ENCODE data around the gene PPARA.
"Not testable (repeated sequence)": the region's sequence is repeated elsewhere in the genome, so short reads cannot be mapped to it uniquely, and the experiment has no call there.

Gene PPARA

GRCh38 chr22:46260038-46260437 is 109.7 kb downstream of the PPARA start:
- DNase-seq (ENCODE audit: extremely low read depth, low read depth): no peak
- no peak for TF ChIP-seq CTCF (IDR thresholded peaks at IDR 0.05; ENCODE audit: low read depth, low read length)

DNA sequence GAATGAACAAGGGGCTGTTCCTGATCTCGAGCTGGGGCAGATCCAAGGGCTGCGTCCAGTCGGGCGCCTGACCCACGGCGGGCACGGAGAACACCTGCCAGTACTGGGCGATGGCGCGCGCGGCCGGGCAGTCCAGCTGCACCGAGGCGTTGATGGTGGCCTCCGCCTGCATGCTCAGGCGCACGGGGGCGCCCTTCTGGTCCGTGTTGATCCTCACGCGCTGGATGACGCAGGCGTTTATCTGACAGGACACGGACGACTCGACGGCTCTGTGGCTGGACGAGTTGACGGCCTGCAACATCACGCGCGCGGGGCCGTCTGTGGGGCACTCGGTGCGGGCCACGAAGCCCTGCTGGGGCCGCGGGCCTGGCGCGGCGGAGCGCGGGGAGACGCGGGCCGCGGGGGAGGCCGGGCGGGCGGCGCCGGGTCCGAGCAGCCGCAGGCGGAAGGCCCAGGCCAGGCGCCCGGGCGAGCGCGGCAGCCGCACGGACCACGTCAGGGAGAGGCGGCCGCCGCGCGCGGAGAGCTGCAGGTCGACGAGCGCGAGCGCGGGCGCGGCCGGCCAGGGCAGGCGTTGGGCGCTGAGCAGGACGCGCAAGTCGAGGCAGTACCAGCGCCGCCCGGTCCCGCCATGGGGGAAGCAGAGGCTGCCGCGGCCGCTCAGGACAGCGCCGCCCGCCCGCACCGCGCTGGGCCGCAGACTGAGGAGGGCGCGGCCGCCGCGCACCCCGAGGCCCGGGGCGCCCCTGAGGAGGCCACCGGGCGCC is 112.3 kb downstream of the PPARA start:
- TF ChIP-seq CTCF (IDR thresholded peaks at IDR 0.05; ENCODE audit: low read depth, low read length): no peak; the same call in 1 of the 2 replicates
- no peak for DNase-seq (ENCODE audit: extremely low read depth, low read depth)

GRCh38 chr22:46263216-46263590 is 112.9 kb downstream of the PPARA start, which contains the start of gene PKDREJ:
Gene PKDREJ, minus strand, starts transcription at chr22:46263343. Its CDS starts 21 bp downstream, at chr22:46263322.
- no peak for DNase-seq (ENCODE audit: extremely low read depth, low read depth)
- no peak for TF ChIP-seq CTCF (IDR thresholded peaks at IDR 0.05; ENCODE audit: low read depth, low read length)

DNA sequence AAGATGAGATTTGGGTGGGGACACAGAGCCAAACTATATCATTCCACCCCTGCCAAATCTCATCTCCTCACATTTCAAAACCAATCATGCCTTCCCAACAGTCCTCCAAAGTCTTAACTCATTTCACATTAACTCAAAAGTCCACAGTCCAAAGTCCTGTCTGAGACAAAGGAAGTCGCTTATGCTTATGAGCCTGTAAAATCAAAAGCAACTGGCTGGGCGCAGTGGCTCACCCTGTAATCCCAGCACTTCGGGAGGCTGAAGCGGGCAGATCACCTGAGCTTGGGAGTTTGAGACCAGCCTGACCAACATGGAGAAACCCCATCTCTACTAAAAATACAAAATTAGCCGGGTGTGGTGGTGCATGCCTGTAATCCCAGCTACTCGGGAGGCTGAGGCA is 114.2 kb downstream of the PPARA start:
- not testable (repeated sequence) for DNase-seq (ENCODE audit: extremely low read depth, low read depth)

DNA sequence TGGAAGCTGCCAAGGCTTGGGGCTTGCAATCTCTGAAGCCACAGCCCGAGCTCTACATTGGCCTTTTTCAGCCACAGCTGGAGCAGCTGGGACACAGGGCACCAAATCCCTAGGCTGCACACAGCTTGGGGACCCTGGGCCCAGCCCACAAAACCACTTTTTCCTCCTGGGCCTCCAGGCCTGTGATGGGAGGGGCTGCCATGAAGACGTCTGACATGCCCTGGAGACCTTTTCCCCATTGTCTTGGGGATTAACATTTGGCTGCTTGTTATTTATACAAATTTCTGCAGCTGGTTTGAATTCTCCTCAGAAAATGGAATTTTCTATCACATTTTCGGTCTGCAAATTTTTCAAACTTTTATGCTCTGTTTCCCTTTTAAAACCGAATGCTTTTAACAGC is 115.3 kb downstream of the PPARA start:
- DNase-seq (ENCODE audit: extremely low read depth, low read depth): not testable (repeated sequence)

DNA sequence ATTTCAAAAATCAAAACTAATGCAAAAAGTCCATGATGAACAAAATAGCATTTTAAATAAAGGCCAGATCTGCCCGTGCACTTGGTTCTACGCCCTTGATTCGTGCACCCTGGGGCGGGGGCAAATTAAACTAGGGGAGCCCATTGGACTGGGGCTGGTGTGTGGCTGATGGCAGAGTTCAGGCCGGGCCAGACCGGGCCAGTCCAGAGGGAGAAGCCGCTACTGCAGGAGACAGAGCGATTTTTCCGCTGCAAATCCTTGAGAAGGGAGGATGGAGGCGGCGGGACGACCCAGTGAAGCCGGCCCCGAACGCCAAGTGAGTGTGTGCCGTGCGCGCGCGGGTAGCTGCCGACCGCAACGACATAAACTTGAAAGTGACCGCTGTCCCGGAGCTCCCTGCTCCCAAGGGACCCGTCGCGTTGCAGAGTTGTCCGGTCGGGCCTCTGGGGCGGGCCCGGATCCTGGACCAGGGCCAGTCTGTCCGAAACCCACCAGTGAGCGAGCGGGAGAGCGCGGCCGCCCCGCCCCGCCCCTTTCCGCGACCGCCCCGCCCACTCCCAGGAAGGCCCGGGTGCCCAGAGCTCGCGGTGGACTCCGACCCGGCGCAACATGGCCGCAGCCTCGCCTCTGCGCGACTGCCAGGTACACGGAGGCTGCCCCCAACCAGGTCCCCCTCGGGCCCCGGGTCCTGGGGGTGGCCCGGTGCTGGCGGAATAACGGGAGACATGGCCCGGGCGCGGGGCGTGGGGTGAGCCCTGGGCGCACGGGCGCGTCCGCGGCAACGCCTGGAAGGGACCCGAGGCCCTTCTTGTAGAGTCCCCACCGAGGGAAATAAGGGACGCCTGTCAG is 117.3 kb downstream of the PPARA start, which contains the start of gene TTC38:
Gene TTC38 (plus strand): TSS at position 578 of the 849 bp plus-strand sequence. CDS start 32 bp downstream, at position 610.
- no peak for TF ChIP-seq CTCF (IDR thresholded peaks at IDR 0.05; ENCODE audit: low read depth, low read length)

DNA sequence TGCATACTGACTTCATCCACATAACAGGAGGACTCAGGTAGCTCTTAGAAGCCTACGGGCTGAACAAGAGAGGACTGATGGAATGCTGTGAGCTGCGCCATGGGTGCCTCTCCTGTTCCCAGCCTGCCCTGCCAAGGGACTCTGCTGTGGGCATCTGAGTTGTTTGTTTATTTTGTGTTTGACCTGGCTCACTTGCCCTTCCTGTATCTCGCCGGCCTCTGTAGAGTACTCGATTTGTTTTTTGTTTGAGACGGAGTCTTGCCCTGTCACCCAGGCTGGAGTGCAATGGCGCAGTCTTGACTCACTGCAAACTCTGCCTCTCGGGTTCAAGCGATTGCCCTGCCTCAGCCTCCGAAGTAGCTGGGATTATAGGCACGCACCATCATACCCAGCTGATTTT is 119.2 kb downstream of the PPARA start:
- no peak for TF ChIP-seq CTCF (IDR thresholded peaks at IDR 0.05; ENCODE audit: low read depth, low read length)
- DNase-seq (ENCODE audit: extremely low read depth, low read depth): no peak

More for the DNA sequence above, 117.3 kb downstream of the PPARA start, which contains the start of gene TTC38:
- DNase-seq (ENCODE audit: extremely low read depth, low read depth): peak; percentile 40

- DNase-seq (ENCODE audit: extremely low read depth, low read depth): no peak
- no peak for TF ChIP-seq CTCF (IDR thresholded peaks at IDR 0.05; ENCODE audit: low read depth, low read length)
These were observed 121.9 kb downstream of the PPARA start for GRCh38 chr22:46272196-46272595.

Measured in AG09319 (cell line).